ENCODE results near the gene COL4A1.
"Not testable (repeated sequence)": the region's sequence is repeated elsewhere in the genome, so short reads cannot be mapped to it uniquely, and the experiment has no call there.

Gene COL4A1

GRCh38 chr13:110115591-110115990 lies 191.4 kb downstream of the COL4A1 start:
- TF ChIP-seq CTCF (IDR thresholded peaks at IDR 0.05; ENCODE audit: extremely low read depth, missing control alignments) = no peak
- no peak for DNase-seq (ENCODE audit: low spot score)

GRCh38 chr13:110114316-110114715 lies 192.6 kb downstream of the COL4A1 start:
- TF ChIP-seq CTCF (IDR thresholded peaks at IDR 0.05; ENCODE audit: extremely low read depth, missing control alignments) = no peak
- DNase-seq (ENCODE audit: low spot score) = no peak

GRCh38 chr13:110113284-110113764 lies 193.6 kb downstream of the COL4A1 start:
- no peak for DNase-seq (ENCODE audit: low spot score)

GRCh38 chr13:110112379-110112778 lies 194.6 kb downstream of the COL4A1 start:
- not testable (repeated sequence) for DNase-seq (ENCODE audit: low spot score)

More at GRCh38 chr13:110113284-110113764, 193.6 kb downstream of the COL4A1 start:
- no peak for TF ChIP-seq CTCF (IDR thresholded peaks at IDR 0.05; ENCODE audit: extremely low read depth, missing control alignments)

- DNase-seq (ENCODE audit: low spot score) = no peak
- no peak for TF ChIP-seq CTCF (IDR thresholded peaks at IDR 0.05; ENCODE audit: extremely low read depth, missing control alignments)
Measured at GRCh38 chr13:110110783-110111182, 196.2 kb downstream of the COL4A1 start.

GRCh38 chr13:110109910-110110309 lies 197.0 kb downstream of the COL4A1 start:
- no peak for DNase-seq (ENCODE audit: low spot score)
- no peak for TF ChIP-seq CTCF (IDR thresholded peaks at IDR 0.05; ENCODE audit: extremely low read depth, missing control alignments)

GRCh38 chr13:110109140-110109783 lies 197.7 kb downstream of the COL4A1 start:
- DNase-seq (ENCODE audit: low spot score) = no peak
- TF ChIP-seq CTCF (IDR thresholded peaks at IDR 0.05; ENCODE audit: extremely low read depth, missing control alignments) = no peak
